Caco-2 (cell line): ENCODE measurements around the gene PEX16. TPM values are rescaled to one million over a fixed set of nuclear protein-coding genes. Genes with fewer than 3 reads are reported as not detected.

ENCODE experiments used
- BruUV-seq: library from RNA; stranded (reverse); fragments of 400-500 nt; replicated peaks from 2 replicates; lab custom pipeline; 2021; lab: Mats Ljungman, UMichigan
- CTCF ChIA-PET: fragments of 300-600 bp; sonication (Branson Sonifier 250); formaldehyde crosslinking; loops from one replicate; lab custom pipeline; 2022; ENCODE audit warnings: antibody characterized with exemption; lab: Charles Lee
- POLR2A ChIA-PET: fragments of 300-600 bp; sonication (Branson Sonifier 250); formaldehyde crosslinking; loops from one replicate; lab custom pipeline; 2022; ENCODE audit warnings: antibody characterized with exemption; lab: Charles Lee
- DNase-seq, 2 experiments: peaks; one replicate each; pipeline versions ENCODE4 v3.0.0 to v3.0.0-alpha.2; 2020 to 2022
- H3K27me3 ChIP-seq: replicated peaks from 2 replicates; pipeline ENCODE4 v1.6.0; 2011; ENCODE audit warnings: low read length; ENCODE audit not compliant: control insufficient read depth, insufficient read depth
- H3K36me3 ChIP-seq: 2 replicates; pipeline ENCODE4 v1.5.1; 2011; ENCODE audit warnings: low read length; ENCODE audit not compliant: control insufficient read depth, insufficient read depth
- H3K4me1 ChIP-seq: fragments of 250-450 bp; sonication (Bioruptor Pico); 2 replicates; pipeline ENCODE4 v1.5.1; 2020; ENCODE audit warnings: mild to moderate bottlenecking
- H3K4me3 ChIP-seq: 2 replicates; pipeline ENCODE4 v1.5.1; 2011; ENCODE audit warnings: low read depth, mild to moderate bottlenecking, control low read depth, low read length
- H3K9me3 ChIP-seq: fragments of 250-450 bp; sonication (Bioruptor Pico); 2 replicates; pipeline ENCODE4 v1.5.1; 2020; ENCODE audit warnings: mild to moderate bottlenecking, moderate library complexity
- H3K27ac Mint-ChIP-seq: one replicate; pipeline ENCODE4 v1.8.0; 2022; ENCODE audit warnings: mixed read lengths; ENCODE audit not compliant: unreplicated experiment
- H3K27me3 Mint-ChIP-seq: one replicate; pipeline ENCODE4 v1.8.0; 2022; ENCODE audit warnings: mixed read lengths; ENCODE audit not compliant: insufficient read depth, unreplicated experiment
- H3K36me3 Mint-ChIP-seq: one replicate; pipeline ENCODE4 v1.8.0; 2022; ENCODE audit warnings: mild to moderate bottlenecking, mixed read lengths; ENCODE audit not compliant: insufficient read depth, unreplicated experiment
- H3K4me1 Mint-ChIP-seq: one replicate; pipeline ENCODE4 v1.8.0; 2022; ENCODE audit warnings: low read depth, mixed read lengths; ENCODE audit not compliant: unreplicated experiment
- H3K4me3 Mint-ChIP-seq: one replicate; pipeline ENCODE4 v1.8.0; 2022; ENCODE audit warnings: mild to moderate bottlenecking, moderate library complexity, mixed read lengths; ENCODE audit not compliant: unreplicated experiment
- H3K9me3 Mint-ChIP-seq: one replicate; pipeline ENCODE4 v1.8.0; 2022; ENCODE audit warnings: mixed read lengths; ENCODE audit not compliant: unreplicated experiment
- intact Hi-C: fragments of 100-400 bp; cut with micrococcal nuclease; formaldehyde crosslinking; loops from one replicate; pipeline ENCODE4 v1.10.0; 2022; ENCODE audit not compliant: unreplicated experiment
- total RNA-seq: library from RNA; stranded (reverse); gene quantifications from 2 replicates; pipeline ENCODE4 v1.2.3, GENCODE V29; 2022
- TF ChIP-seq, protein P1 (sequence below), 2 experiments: fragments of 200-600 bp in 1 of 2; IDR thresholded peaks; 1 replicate in 1 of 2; 2 replicates in 1 of 2; pipeline versions ENCODE4 v1.5.1 to v1.8.0; 2011 to 2022; ENCODE audit warnings: antibody characterized with exemption in 1 of 2, control low read depth in 1 of 2, inconsistent platforms in 1 of 2, low read depth in 1 of 2, low read length in 1 of 2, mild to moderate bottlenecking in 1 of 2, moderate library complexity in 1 of 2; ENCODE audit not compliant: insufficient read depth in 1 of 2, severe bottlenecking in 1 of 2, unreplicated experiment in 1 of 2

PEX16 gene
- total RNA-seq, 1 experiment from 2014 or later = 41.4 TPM

DNA sequence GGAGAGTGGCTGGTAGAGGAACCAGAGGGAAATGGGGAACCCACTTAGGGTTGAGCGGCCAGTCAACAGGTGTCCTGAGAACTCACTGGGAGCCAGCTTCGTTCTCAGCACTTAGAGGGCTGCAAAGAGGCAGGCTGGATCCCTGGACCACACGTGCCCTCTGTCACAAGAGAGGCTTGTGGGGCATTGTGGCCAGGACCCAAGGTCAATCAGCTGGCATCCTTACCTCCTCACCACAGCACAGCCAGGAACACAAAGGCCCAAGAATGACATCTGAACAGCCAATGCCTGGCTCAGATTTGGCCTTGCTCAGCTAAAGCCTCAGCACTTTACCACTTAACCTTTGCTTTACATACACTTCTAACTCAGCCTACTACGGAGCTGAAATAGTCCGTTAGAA lies 24.8 kb downstream of the PEX16 start:
- H3K4me3 ChIP-seq = no peak overlapping the region
- no peaks in the 10 kb centered on the region for H3K27me3 ChIP-seq
- H3K4me1 ChIP-seq = no peaks in the 10 kb centered on the region
- TF ChIP-seq, protein P1, sequence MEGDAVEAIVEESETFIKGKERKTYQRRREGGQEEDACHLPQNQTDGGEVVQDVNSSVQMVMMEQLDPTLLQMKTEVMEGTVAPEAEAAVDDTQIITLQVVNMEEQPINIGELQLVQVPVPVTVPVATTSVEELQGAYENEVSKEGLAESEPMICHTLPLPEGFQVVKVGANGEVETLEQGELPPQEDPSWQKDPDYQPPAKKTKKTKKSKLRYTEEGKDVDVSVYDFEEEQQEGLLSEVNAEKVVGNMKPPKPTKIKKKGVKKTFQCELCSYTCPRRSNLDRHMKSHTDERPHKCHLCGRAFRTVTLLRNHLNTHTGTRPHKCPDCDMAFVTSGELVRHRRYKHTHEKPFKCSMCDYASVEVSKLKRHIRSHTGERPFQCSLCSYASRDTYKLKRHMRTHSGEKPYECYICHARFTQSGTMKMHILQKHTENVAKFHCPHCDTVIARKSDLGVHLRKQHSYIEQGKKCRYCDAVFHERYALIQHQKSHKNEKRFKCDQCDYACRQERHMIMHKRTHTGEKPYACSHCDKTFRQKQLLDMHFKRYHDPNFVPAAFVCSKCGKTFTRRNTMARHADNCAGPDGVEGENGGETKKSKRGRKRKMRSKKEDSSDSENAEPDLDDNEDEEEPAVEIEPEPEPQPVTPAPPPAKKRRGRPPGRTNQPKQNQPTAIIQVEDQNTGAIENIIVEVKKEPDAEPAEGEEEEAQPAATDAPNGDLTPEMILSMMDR (IDR thresholded peaks at IDR 0.05; ENCODE audit: insufficient read depth in 1 of 2, low read depth in 1 of 2, low read length in 1 of 2, severe bottlenecking in 1 of 2, unreplicated experiment in 1 of 2) = no peak
- intact Hi-C loops = no loop called here
- no TSS peak for BruUV-seq
- Mint-ChIP-seq H3K4me1 (peaks cover 6% of the 10 kb centered on the region), H3K27ac (no peak overlapping the region), H3K27me3 (peaks cover 2% of the 10 kb centered on the region), H3K4me3 (no peak overlapping the region), H3K9me3 (no peaks in the 10 kb centered on the region), H3K36me3 (peaks cover 4% of the 10 kb centered on the region)
- H3K9me3 ChIP-seq = no peaks in the 10 kb centered on the region
- H3K36me3 ChIP-seq = no peaks in the 10 kb centered on the region
- DNase-seq = no peak
- ChIA-PET CTCF (interaction anchor here (0.5 kb wide), 1 partner anchor 148 kb away, joined by 3 read pairs; no protein-coding TSS in a partner anchor), POLR2A (no interaction called here)

GRCh38 chr11:45890886-45891550 lies 26.7 kb downstream of the PEX16 start:
- DNase-seq = no peak
- H3K9me3 ChIP-seq = no peaks in the 10 kb centered on the region
- H3K27me3 Mint-ChIP-seq = no peaks in the 10 kb centered on the region
- no peaks in the 10 kb centered on the region for H3K27me3 ChIP-seq
- H3K4me1 ChIP-seq = 0 out of 2 replicates have a peak, but pooled peaks cover 1% of the 10 kb centered on the region
- H3K4me1 Mint-ChIP-seq = peaks cover 6% of the 10 kb centered on the region
- TF ChIP-seq, protein P1 (IDR thresholded peaks at IDR 0.05; ENCODE audit: insufficient read depth in 1 of 2, low read depth in 1 of 2, low read length in 1 of 2, severe bottlenecking in 1 of 2, unreplicated experiment in 1 of 2) = no peak
- H3K4me3 Mint-ChIP-seq = no peak overlapping the region
- BruUV-seq = no TSS peak
- ChIA-PET CTCF (no interaction called here), POLR2A (no interaction called here)
- intact Hi-C loops = no loop called here
- peaks cover 4% of the 10 kb centered on the region for H3K36me3 Mint-ChIP-seq
- H3K27ac Mint-ChIP-seq = no peak overlapping the region
- H3K36me3 ChIP-seq = no peaks in the 10 kb centered on the region
- H3K9me3 Mint-ChIP-seq = no peaks in the 10 kb centered on the region
- no peak overlapping the region for H3K4me3 ChIP-seq

DNA sequence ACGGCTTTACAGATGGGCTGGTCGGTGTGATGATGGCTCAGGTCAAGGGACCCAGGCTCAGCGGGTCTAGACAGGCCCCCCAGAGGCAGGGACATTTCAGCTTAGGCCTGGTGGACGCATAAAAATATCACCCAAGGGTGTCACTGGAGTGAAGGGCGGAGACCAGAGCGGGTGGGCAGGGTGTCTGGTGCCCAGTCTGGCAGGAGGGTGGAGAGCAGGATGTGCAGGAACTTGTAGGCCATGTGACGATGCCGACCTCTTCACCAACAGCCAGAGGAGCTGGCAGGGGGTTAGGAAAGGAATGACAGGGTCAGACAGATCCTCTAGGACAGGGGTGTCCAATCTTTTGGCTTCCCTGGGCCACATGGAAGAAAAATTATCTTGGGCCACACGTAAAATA lies 27.7 kb downstream of the PEX16 start:
- Mint-ChIP-seq H3K27ac (no peak overlapping the region), H3K4me3 (no peak overlapping the region), H3K36me3 (peaks cover 7% of the 10 kb centered on the region), H3K4me1 (peaks cover 6% of the 10 kb centered on the region), H3K9me3 (no peaks in the 10 kb centered on the region), H3K27me3 (no peaks in the 10 kb centered on the region)
- H3K27me3 ChIP-seq = no peaks in the 10 kb centered on the region
- BruUV-seq = no TSS peak
- H3K4me1 ChIP-seq = peaks cover 4% of the 10 kb centered on the region; the same call in 1 of the 2 replicates
- H3K9me3 ChIP-seq = no peaks in the 10 kb centered on the region
- intact Hi-C loops = no loop called here
- no peak for DNase-seq
- H3K4me3 ChIP-seq = no peak overlapping the region
- POLR2A ChIA-PET = no interaction called here
- CTCF ChIA-PET = no interaction called here
- H3K36me3 ChIP-seq = no peaks in the 10 kb centered on the region
- TF ChIP-seq, protein P1 (IDR thresholded peaks at IDR 0.05; ENCODE audit: insufficient read depth in 1 of 2, low read depth in 1 of 2, low read length in 1 of 2, severe bottlenecking in 1 of 2, unreplicated experiment in 1 of 2) = no peak
